Heart left ventricle (tissue), 13 donors: ENCODE measurements around the gene ARNT2.

Experiments used
- CTCF ChIP-seq, 12 donors: fragments of 200-600 bp; sonication (generic) in 4 of 12; IDR thresholded peaks; one replicate each; pipeline versions ENCODE4 v1.5.0 to v1.8.0; 2018 to 2022; ENCODE audit warnings: antibody characterized with exemption in 12 of 12, mild to moderate bottlenecking in 5 of 12
- POLR2A ChIP-seq, 2 donors: fragments of 450-650 bp; IDR thresholded peaks; one replicate each; pipeline ENCODE4 v1.6.1; 2017; ENCODE audit warnings: antibody characterized with exemption in 2 of 2, mild to moderate bottlenecking in 2 of 2, moderate library complexity in 2 of 2
- donor health status: ischemic (EF 13 %, LVEDD 7.1; RV severe dilation, severe dysfunction).
- donor health status: DM: no; HTN: yes; CAD: no.
- donor health status: DM: no; HTN: no; CAD: no.
- donor health status: ischemic (EF 25% LVEDD 6.9; RV normal size, moderate dysfunction).
- donor health status: ischemic (EF 25% LVEDD 5.7; RV mildly dilated, moderate dysfunction).
- donor health status: ischemic (EF 35%, LVEDD 5.7; RV mildly dilated, moderate dysfunction).
- donor health status: nonischemic (EF 11% LVEDD 7.7; RV severe dilation, severe dysfunction).
- donor health status: DM: yes; HTN: yes; CAD: no.
- donor health status: PGD.
- donor health status: ischemic (EF 29% LVEDD 5.4; RV normal size, mild dysfunction).
- donor health status: nonischemic (EF 23%, LVEDD 6.1; RV moderate dilation, normal function).

- TF ChIP-seq CTCF (IDR thresholded peaks at IDR 0.05) = no peak
- TF ChIP-seq POLR2A (IDR thresholded peaks at IDR 0.05) = no peak
These were observed 48.0 kb downstream of the ARNT2 start for GRCh38 chr15:80452166-80452565.
